Neural cell (in vitro differentiated cells): ENCODE measurements around the gene CDC34. TPM values are rescaled to one million over a fixed set of nuclear protein-coding genes. Genes with fewer than 3 reads are reported as not detected.

Experiments
- H2AFZ ChIP-seq: fragments of 200-600, 300-800 bp; sonication (generic), shearing (Covaris generic); 2 replicates; pipeline ENCODE4 v1.6.0; 2014; ENCODE audit warnings: low read depth, mild to moderate bottlenecking, antibody characterized with exemption, low read length, moderate library complexity
- H3F3A ChIP-seq: fragments of 200-600 bp; shearing (Covaris generic); 2 replicates; pipeline ENCODE4 v1.6.1; 2016; ENCODE audit warnings: mild to moderate bottlenecking, moderate library complexity, mixed read lengths, antibody characterized with exemption, low read length; ENCODE audit not compliant: insufficient read depth, poor library complexity, severe bottlenecking
- H3K27ac ChIP-seq: fragments of 200-600, 300-800 bp; sonication (generic), shearing (Covaris generic); 2 replicates; pipeline ENCODE4 v1.5.1; 2014; ENCODE audit warnings: mild to moderate bottlenecking, low read length, moderate library complexity
- H3K27me3 ChIP-seq: fragments of 300-800, 200-600 bp; sonication (generic), shearing (Covaris generic); 2 replicates; pipeline ENCODE4 v1.6.0; 2014; ENCODE audit warnings: mild to moderate bottlenecking, low read depth, low read length, moderate library complexity; ENCODE audit not compliant: insufficient read depth
- H3K36me3 ChIP-seq: fragments of 300-800, 200-600 bp; sonication (generic), shearing (Covaris generic); 2 replicates; pipeline ENCODE4 v1.5.1; 2014; ENCODE audit warnings: mild to moderate bottlenecking, antibody characterized with exemption, low read length, moderate library complexity; ENCODE audit not compliant: insufficient read depth
- H3K4me2 ChIP-seq: fragments of 300-800, 200-600 bp; sonication (generic), shearing (Covaris generic); 2 replicates; pipeline ENCODE4 v1.6.0; 2014; ENCODE audit warnings: mild to moderate bottlenecking, low read length
- H3K4me3 ChIP-seq: fragments of 300-800, 200-600 bp; sonication (generic), shearing (Covaris generic); 2 replicates; pipeline ENCODE4 v1.5.1; 2014; ENCODE audit warnings: mild to moderate bottlenecking, low read length, moderate library complexity
- H3K79me2 ChIP-seq: fragments of 200-600 bp; shearing (Covaris generic); replicated peaks from 2 replicates; pipeline ENCODE4 v1.6.0; 2014; ENCODE audit warnings: mild to moderate bottlenecking, low read length, moderate library complexity; ENCODE audit not compliant: insufficient read depth
- H3K9ac ChIP-seq: fragments of 300-800, 200-600 bp; sonication (generic), shearing (Covaris generic); 2 replicates; pipeline ENCODE4 v1.6.1; 2016; ENCODE audit warnings: mild to moderate bottlenecking, low read length, mixed read lengths
- H3K9me2 ChIP-seq: fragments of 200-600 bp; shearing (Covaris generic); 2 replicates; pipeline ENCODE4 v1.6.1; 2016; ENCODE audit warnings: mild to moderate bottlenecking, low read length, mixed read lengths; ENCODE audit not compliant: insufficient read depth
- H3K9me3 ChIP-seq: fragments of 200-600, 300-800 bp; sonication (generic), shearing (Covaris generic); 2 replicates; pipeline ENCODE4 v1.6.1; 2016; ENCODE audit warnings: mild to moderate bottlenecking, mixed run types, low read length, moderate library complexity, mixed read lengths
- H4K20me1 ChIP-seq: fragments of 200-600 bp; shearing (Covaris generic); 2 replicates; pipeline ENCODE4 v1.6.1; 2016; ENCODE audit warnings: mild to moderate bottlenecking, mixed run types; ENCODE audit not compliant: insufficient read depth
- MXI1 ChIP-seq: fragments of 450-650 bp; conservative IDR thresholded peaks from 2 replicates; pipeline ENCODE4 v1.6.1; 2014; ENCODE audit warnings: antibody characterized with exemption, mild to moderate bottlenecking; ENCODE audit not compliant: poor library complexity, severe bottlenecking
- polyA plus RNA-seq: library from polyadenylated mRNA; depleted of rRNA; stranded (reverse); fragments of >200 nt; gene quantifications from 2 replicates; pipeline ENCODE4 v1.2.3, GENCODE V29; 2014
- TF ChIP-seq, protein P1 (sequence below): IDR thresholded peaks from 2 replicates; pipeline ENCODE4 v1.6.1; 2012; ENCODE audit warnings: borderline replicate concordance

CDC34 gene
- polyA plus RNA-seq, 1 donor from 2014 or later: 155 TPM

DNA sequence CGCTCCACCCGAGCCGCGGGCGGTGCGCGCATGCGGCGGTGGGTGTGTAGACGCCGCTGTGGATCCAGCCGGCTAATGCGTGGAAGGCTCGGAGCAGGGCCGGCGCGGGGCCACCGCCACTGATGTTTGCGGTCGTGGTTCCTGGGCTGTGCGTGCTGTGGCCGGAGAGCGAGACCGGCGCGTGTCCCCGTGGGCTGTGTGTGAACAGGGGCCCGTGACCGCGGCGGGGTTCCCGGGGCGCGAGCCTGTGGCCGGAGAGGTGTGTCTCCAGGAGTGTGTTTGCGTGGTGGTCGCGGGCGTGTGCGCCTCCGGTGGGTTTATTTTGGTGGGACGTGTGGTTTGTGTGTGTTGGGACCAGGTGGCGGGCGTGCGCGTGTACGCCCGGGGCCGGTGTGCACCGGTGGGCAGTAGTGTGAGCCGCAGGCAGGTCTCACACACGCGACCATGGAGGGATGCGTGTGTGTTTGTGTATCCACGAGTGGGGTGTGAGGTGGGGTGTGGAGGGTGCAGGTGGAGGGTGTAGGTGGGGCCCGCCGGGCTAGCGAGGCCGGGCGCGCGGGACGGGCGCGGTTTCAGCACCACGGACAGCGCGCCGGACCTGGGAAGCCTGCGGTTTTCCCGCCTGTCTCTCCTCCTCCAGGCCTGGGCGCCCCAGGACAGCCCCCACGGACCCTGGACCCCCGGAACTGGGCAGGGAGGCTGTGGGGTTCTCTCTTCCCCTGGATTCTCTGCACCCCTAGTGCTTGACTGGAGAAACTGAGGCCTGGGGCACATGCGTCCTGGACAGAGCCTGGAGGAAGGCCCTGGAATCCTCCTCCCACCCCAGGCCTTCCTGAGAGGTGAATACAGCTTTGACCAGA lies 59.8 kb downstream of the CDC34 start:
- Histone ChIP-seq H2AFZ (no peak overlapping the region), H3K9ac (peak overlapping the region; percentile 57), H3K9me2 (no peaks in the 10 kb centered on the region), H3K4me2 (peak overlapping the region; percentile 19), H3K36me3 (no peaks in the 10 kb centered on the region), H3K79me2 (no peaks in the 10 kb centered on the region), H3K4me3 (peak overlapping the region; percentile 66), H3K27ac (no peak overlapping the region), H3K27me3 (peaks cover 26% of the 10 kb centered on the region), H4K20me1 (peaks cover 9% of the 10 kb centered on the region), H3K9me3 (no peaks in the 10 kb centered on the region), H3F3A (no peaks in the 10 kb centered on the region)
- TF ChIP-seq, protein P1, sequence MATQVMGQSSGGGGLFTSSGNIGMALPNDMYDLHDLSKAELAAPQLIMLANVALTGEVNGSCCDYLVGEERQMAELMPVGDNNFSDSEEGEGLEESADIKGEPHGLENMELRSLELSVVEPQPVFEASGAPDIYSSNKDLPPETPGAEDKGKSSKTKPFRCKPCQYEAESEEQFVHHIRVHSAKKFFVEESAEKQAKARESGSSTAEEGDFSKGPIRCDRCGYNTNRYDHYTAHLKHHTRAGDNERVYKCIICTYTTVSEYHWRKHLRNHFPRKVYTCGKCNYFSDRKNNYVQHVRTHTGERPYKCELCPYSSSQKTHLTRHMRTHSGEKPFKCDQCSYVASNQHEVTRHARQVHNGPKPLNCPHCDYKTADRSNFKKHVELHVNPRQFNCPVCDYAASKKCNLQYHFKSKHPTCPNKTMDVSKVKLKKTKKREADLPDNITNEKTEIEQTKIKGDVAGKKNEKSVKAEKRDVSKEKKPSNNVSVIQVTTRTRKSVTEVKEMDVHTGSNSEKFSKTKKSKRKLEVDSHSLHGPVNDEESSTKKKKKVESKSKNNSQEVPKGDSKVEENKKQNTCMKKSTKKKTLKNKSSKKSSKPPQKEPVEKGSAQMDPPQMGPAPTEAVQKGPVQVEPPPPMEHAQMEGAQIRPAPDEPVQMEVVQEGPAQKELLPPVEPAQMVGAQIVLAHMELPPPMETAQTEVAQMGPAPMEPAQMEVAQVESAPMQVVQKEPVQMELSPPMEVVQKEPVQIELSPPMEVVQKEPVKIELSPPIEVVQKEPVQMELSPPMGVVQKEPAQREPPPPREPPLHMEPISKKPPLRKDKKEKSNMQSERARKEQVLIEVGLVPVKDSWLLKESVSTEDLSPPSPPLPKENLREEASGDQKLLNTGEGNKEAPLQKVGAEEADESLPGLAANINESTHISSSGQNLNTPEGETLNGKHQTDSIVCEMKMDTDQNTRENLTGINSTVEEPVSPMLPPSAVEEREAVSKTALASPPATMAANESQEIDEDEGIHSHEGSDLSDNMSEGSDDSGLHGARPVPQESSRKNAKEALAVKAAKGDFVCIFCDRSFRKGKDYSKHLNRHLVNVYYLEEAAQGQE: peak; percentile 72
- TF ChIP-seq MXI1: no peak

Other genes with a start within 250 kb of the CDC34 start
- 2.1 and 2.8 TPM in 2 replicates for gene PLPP2, start 240.4 kb upstream of the CDC34 start, polyA plus RNA-seq
- 13.9 and 16.0 TPM in 2 replicates for gene MIER2, start 187.0 kb upstream of the CDC34 start, polyA plus RNA-seq
- 21.4 and 22.8 TPM in 2 replicates for gene C2CD4C, start 122.6 kb upstream of the CDC34 start, polyA plus RNA-seq
- 75.8 and 81.2 TPM in 2 replicates for gene SHC2, start 70.7 kb upstream of the CDC34 start, polyA plus RNA-seq
- 0.22 and 1.0 TPM in 2 replicates for gene MADCAM1, start 35.3 kb upstream of the CDC34 start, polyA plus RNA-seq
- gene TPGS1, start 24.3 kb upstream of the CDC34 start, polyA plus RNA-seq: 79.6 and 83.2 TPM in 2 replicates
- gene GZMM, start 12.3 kb downstream of the CDC34 start, polyA plus RNA-seq: 0.38 and 0.72 TPM in 2 replicates
- 209 and 214 TPM in 2 replicates for gene BSG, start 40.8 kb downstream of the CDC34 start, polyA plus RNA-seq
- 4.7 and 6.4 TPM in 2 replicates for gene HCN2, start 58.1 kb downstream of the CDC34 start, polyA plus RNA-seq
- 28.3 TPM in 2 replicates for gene POLRMT, start 101.8 kb downstream of the CDC34 start, polyA plus RNA-seq
- gene FGF22, start 108.1 kb downstream of the CDC34 start, polyA plus RNA-seq: 0.48 TPM in 1 of 2 replicates, not detected in the other
- 33.7 and 44.8 TPM in 2 replicates for gene RNF126, start 131.5 kb downstream of the CDC34 start, polyA plus RNA-seq
- gene FSTL3, start 144.6 kb downstream of the CDC34 start, polyA plus RNA-seq: 3.1 and 6.6 TPM in 2 replicates
- gene PRSS57, start 163.7 kb downstream of the CDC34 start, polyA plus RNA-seq: not detected in 2 replicates
- 74.8 and 87.3 TPM in 2 replicates for gene PALM, start 177.2 kb downstream of the CDC34 start, polyA plus RNA-seq
- 0.24 and 0.98 TPM in 2 replicates for gene MISP, start 219.4 kb downstream of the CDC34 start, polyA plus RNA-seq